Caco-2 (cell line): ENCODE results near the gene TNS3. TPM values are rescaled to one million over a fixed set of nuclear protein-coding genes. Genes with fewer than 3 reads are reported as not detected.
A peak's percentile ranks its signal among the peaks of the same experiment; 100 is the strongest.

ENCODE experiments used
- BruUV-seq: library from RNA; stranded (reverse); fragments of 400-500 nt; replicated peaks from 2 replicates; lab custom pipeline; 2021; lab: Mats Ljungman, UMichigan
- CTCF ChIA-PET: fragments of 300-600 bp; sonication (Branson Sonifier 250); formaldehyde crosslinking; loops from one replicate; lab custom pipeline; 2022; ENCODE audit warnings: antibody characterized with exemption; lab: Charles Lee
- POLR2A ChIA-PET: fragments of 300-600 bp; sonication (Branson Sonifier 250); formaldehyde crosslinking; loops from one replicate; lab custom pipeline; 2022; ENCODE audit warnings: antibody characterized with exemption; lab: Charles Lee
- DNase-seq, 2 experiments: peaks; one replicate each; pipeline versions ENCODE4 v3.0.0 to v3.0.0-alpha.2; 2020 to 2022
- H3K27me3 ChIP-seq: replicated peaks from 2 replicates; pipeline ENCODE4 v1.6.0; 2011; ENCODE audit warnings: low read length; ENCODE audit not compliant: control insufficient read depth, insufficient read depth
- H3K36me3 ChIP-seq: 2 replicates; pipeline ENCODE4 v1.5.1; 2011; ENCODE audit warnings: low read length; ENCODE audit not compliant: control insufficient read depth, insufficient read depth
- H3K4me1 ChIP-seq: fragments of 250-450 bp; sonication (Bioruptor Pico); 2 replicates; pipeline ENCODE4 v1.5.1; 2020; ENCODE audit warnings: mild to moderate bottlenecking
- H3K4me3 ChIP-seq: 2 replicates; pipeline ENCODE4 v1.5.1; 2011; ENCODE audit warnings: low read depth, mild to moderate bottlenecking, control low read depth, low read length
- H3K9me3 ChIP-seq: fragments of 250-450 bp; sonication (Bioruptor Pico); 2 replicates; pipeline ENCODE4 v1.5.1; 2020; ENCODE audit warnings: mild to moderate bottlenecking, moderate library complexity
- H3K27ac Mint-ChIP-seq: one replicate; pipeline ENCODE4 v1.8.0; 2022; ENCODE audit warnings: mixed read lengths; ENCODE audit not compliant: unreplicated experiment
- H3K27me3 Mint-ChIP-seq: one replicate; pipeline ENCODE4 v1.8.0; 2022; ENCODE audit warnings: mixed read lengths; ENCODE audit not compliant: insufficient read depth, unreplicated experiment
- H3K36me3 Mint-ChIP-seq: one replicate; pipeline ENCODE4 v1.8.0; 2022; ENCODE audit warnings: mild to moderate bottlenecking, mixed read lengths; ENCODE audit not compliant: insufficient read depth, unreplicated experiment
- H3K4me1 Mint-ChIP-seq: one replicate; pipeline ENCODE4 v1.8.0; 2022; ENCODE audit warnings: low read depth, mixed read lengths; ENCODE audit not compliant: unreplicated experiment
- H3K4me3 Mint-ChIP-seq: one replicate; pipeline ENCODE4 v1.8.0; 2022; ENCODE audit warnings: mild to moderate bottlenecking, moderate library complexity, mixed read lengths; ENCODE audit not compliant: unreplicated experiment
- H3K9me3 Mint-ChIP-seq: one replicate; pipeline ENCODE4 v1.8.0; 2022; ENCODE audit warnings: mixed read lengths; ENCODE audit not compliant: unreplicated experiment
- intact Hi-C: fragments of 100-400 bp; cut with micrococcal nuclease; formaldehyde crosslinking; loops from one replicate; pipeline ENCODE4 v1.10.0; 2022; ENCODE audit not compliant: unreplicated experiment
- total RNA-seq: library from RNA; stranded (reverse); gene quantifications from 2 replicates; pipeline ENCODE4 v1.2.3, GENCODE V29; 2022
- TF ChIP-seq, protein P1 (sequence below), 2 experiments: fragments of 200-600 bp in 1 of 2; IDR thresholded peaks; 1 replicate in 1 of 2; 2 replicates in 1 of 2; pipeline versions ENCODE4 v1.5.1 to v1.8.0; 2011 to 2022; ENCODE audit warnings: antibody characterized with exemption in 1 of 2, control low read depth in 1 of 2, inconsistent platforms in 1 of 2, low read depth in 1 of 2, low read length in 1 of 2, mild to moderate bottlenecking in 1 of 2, moderate library complexity in 1 of 2; ENCODE audit not compliant: insufficient read depth in 1 of 2, severe bottlenecking in 1 of 2, unreplicated experiment in 1 of 2

TNS3 gene
- total RNA-seq, 1 experiment from 2014 or later: 263 TPM

DNA sequence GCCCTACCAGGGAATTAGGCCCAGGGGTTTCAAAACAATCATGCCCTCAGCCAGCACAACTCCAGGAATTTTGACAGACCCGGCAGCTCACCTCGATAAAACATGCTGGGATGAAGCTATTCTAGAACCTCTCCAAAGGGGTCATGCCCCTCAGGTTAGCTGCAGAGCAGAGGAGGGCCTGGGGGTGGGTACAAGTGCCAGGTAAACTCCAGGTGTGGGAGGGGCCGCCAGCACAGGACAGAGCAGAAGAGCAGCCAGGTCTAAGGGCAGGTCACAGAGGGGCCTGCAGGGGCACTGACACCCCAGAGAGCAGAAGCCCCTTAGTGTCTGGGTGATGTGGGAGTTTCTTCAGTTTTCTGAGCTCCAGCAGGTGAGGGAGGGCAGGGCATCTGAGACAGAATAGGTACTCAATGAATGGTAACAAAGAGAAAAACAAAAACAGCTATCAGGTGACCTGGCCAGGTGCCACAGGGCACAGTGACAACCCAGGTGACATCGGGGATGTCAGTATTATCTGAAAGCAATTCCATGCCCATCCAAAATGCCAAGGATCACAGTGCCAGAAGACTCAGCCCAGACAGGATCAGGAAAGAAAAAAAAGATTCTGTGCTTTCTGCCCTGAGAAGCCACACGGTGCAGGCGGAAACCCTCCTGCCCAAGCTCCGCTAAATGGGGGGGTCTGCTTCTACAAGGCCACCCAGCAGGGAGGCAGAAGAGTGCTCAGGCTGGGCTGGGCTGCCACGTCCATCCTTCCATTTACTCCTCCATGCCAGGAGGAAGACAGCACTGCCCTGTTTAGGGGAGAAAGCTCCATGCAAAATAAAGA lies 104.5 kb downstream of the TNS3 start:
- Mint-ChIP-seq H3K27me3 (no peaks in the 10 kb centered on the region), H3K9me3 (no peaks in the 10 kb centered on the region), H3K27ac (no peak overlapping the region), H3K4me1 (peaks cover 34% of the 10 kb centered on the region), H3K36me3 (peaks cover 54% of the 10 kb centered on the region), H3K4me3 (no peak overlapping the region)
- no peak for DNase-seq
- POLR2A ChIA-PET: no interaction called here
- H3K36me3 ChIP-seq: peaks cover 4% of the 10 kb centered on the region; the same call in 1 of the 2 replicates
- no peaks in the 10 kb centered on the region for H3K27me3 ChIP-seq
- CTCF ChIA-PET: no interaction called here
- no peak overlapping the region for H3K4me3 ChIP-seq
- TF ChIP-seq, protein P1, sequence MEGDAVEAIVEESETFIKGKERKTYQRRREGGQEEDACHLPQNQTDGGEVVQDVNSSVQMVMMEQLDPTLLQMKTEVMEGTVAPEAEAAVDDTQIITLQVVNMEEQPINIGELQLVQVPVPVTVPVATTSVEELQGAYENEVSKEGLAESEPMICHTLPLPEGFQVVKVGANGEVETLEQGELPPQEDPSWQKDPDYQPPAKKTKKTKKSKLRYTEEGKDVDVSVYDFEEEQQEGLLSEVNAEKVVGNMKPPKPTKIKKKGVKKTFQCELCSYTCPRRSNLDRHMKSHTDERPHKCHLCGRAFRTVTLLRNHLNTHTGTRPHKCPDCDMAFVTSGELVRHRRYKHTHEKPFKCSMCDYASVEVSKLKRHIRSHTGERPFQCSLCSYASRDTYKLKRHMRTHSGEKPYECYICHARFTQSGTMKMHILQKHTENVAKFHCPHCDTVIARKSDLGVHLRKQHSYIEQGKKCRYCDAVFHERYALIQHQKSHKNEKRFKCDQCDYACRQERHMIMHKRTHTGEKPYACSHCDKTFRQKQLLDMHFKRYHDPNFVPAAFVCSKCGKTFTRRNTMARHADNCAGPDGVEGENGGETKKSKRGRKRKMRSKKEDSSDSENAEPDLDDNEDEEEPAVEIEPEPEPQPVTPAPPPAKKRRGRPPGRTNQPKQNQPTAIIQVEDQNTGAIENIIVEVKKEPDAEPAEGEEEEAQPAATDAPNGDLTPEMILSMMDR (IDR thresholded peaks at IDR 0.05; ENCODE audit: insufficient read depth in 1 of 2, low read depth in 1 of 2, low read length in 1 of 2, severe bottlenecking in 1 of 2, unreplicated experiment in 1 of 2): no peak
- no peaks in the 10 kb centered on the region for H3K9me3 ChIP-seq
- intact Hi-C loops: no loop called here
- H3K4me1 ChIP-seq: peaks cover 61% of the 10 kb centered on the region
- BruUV-seq: no TSS peak

DNA sequence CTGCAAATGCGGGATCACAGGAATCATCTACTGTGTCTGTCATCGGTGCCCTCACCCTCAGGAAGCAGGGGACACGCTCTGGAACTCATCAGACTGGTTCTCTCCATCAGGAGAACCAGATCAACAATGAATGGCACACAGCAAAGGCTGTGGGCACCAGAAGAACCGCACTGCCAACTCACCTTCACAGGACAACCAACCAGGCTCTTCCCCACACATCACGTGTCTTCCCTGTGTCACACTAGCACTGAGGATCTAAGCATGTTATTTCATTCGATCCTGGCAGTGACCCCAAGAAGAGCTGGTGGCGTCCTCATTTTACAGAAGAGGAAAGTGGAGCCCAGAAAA lies 106.1 kb downstream of the TNS3 start:
- ChIA-PET CTCF (interaction anchor here (1.3 kb wide), 1 partner anchor 210 kb away, joined by 3 read pairs; no protein-coding TSS in a partner anchor), POLR2A (interaction anchor here (0.5 kb wide), 1 partner anchor 102 kb away, joined by 4 read pairs; no protein-coding TSS in a partner anchor)
- Mint-ChIP-seq H3K9me3 (no peaks in the 10 kb centered on the region), H3K36me3 (peaks cover 53% of the 10 kb centered on the region), H3K4me1 (peaks cover 32% of the 10 kb centered on the region), H3K27ac (peak overlapping the region; percentile 32), H3K27me3 (no peaks in the 10 kb centered on the region), H3K4me3 (no peak overlapping the region)
- TF ChIP-seq, protein P1 (IDR thresholded peaks at IDR 0.05; ENCODE audit: insufficient read depth in 1 of 2, low read depth in 1 of 2, low read length in 1 of 2, severe bottlenecking in 1 of 2, unreplicated experiment in 1 of 2): no peak
- BruUV-seq: no TSS peak
- H3K27me3 ChIP-seq: no peaks in the 10 kb centered on the region
- H3K4me1 ChIP-seq: peaks cover 61% of the 10 kb centered on the region
- 0 out of 2 replicates have a peak, but pooled peaks cover 3% of the 10 kb centered on the region for H3K36me3 ChIP-seq
- H3K4me3 ChIP-seq: no peak overlapping the region
- H3K9me3 ChIP-seq: no peaks in the 10 kb centered on the region
- intact Hi-C loops: no loop called here
- no peak for DNase-seq

DNA sequence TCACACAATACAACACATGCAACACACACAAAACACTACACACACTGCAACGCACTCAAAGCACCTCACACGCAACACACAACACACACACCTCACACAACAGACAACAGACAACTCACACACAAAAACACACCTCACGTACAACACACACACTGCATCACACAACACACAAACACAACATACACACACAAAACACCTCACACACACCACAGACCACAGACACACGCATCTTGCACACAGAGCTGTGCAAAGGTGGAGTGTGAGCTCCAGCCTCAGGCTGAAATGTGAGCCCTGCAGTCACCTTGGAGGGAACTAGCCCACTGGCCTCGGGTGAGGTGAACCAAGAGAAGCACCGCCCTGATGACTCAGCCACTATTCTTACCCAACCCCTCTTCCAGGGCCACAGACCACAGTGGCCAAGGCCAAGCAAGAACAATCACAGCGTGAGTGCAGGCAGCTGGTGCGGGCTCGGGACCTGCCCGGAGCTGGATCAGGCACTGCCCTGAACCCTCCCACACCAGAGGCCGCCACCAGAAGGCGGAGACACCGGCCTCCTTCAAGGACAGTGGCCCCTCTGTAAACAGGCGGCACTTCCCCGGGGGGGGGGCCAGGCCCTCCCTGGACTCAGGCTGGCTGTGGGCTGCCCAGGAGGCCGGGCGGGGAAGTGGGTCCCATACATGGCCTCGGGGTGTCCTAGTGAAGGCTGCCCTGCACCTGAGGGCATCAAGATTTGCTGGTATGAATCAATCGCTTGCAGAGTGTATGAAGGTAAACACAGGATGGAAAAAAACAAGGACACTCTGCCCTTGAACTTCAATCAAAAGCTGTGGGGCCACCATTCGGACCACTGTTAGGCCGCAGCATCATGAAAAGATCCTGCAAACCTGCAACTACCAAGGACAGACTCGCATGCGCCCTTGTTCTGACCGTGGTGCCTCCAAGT lies 106.7 kb downstream of the TNS3 start:
- peak; percentile 84 to 92 for DNase-seq
- intact Hi-C loops: loop anchor here (5.0 kb wide), 2 partner anchors 287 to 342 kb away; no protein-coding TSS in a partner anchor
- Mint-ChIP-seq H3K36me3 (peaks cover 53% of the 10 kb centered on the region), H3K27ac (no peak overlapping the region), H3K4me3 (no peak overlapping the region), H3K9me3 (no peaks in the 10 kb centered on the region), H3K4me1 (peaks cover 32% of the 10 kb centered on the region), H3K27me3 (no peaks in the 10 kb centered on the region)
- POLR2A ChIA-PET: interaction anchor here (0.5 kb wide), 1 partner anchor 553 kb away, joined by 5 read pairs; no protein-coding TSS in a partner anchor
- TF ChIP-seq, protein P1 (IDR thresholded peaks at IDR 0.05; ENCODE audit: insufficient read depth in 1 of 2, low read depth in 1 of 2, low read length in 1 of 2, severe bottlenecking in 1 of 2, unreplicated experiment in 1 of 2): no peak
- Histone ChIP-seq H3K4me1 (peaks cover 63% of the 10 kb centered on the region), H3K27me3 (no peaks in the 10 kb centered on the region), H3K36me3 (0 out of 2 replicates have a peak, but pooled peaks cover 3% of the 10 kb centered on the region), H3K4me3 (no peak overlapping the region), H3K9me3 (no peaks in the 10 kb centered on the region)
- CTCF ChIA-PET: interaction anchor here (1.3 kb wide), 1 partner anchor 209 kb away, joined by 3 read pairs; no protein-coding TSS in a partner anchor
- BruUV-seq: no TSS peak
